ENCODE measurements around the gene MYO1B. TPM values are rescaled to one million over a fixed set of nuclear protein-coding genes. Genes with fewer than 3 reads are reported as not detected.

MYO1B gene
- total RNA-seq, 2 donors from 2014 or later, result 2.4 to 28.5 TPM

- H3K27ac Mint-ChIP-seq, result no peak overlapping the region
- H3K36me3 Mint-ChIP-seq (ENCODE audit: low read depth), result no peaks in the 10 kb centered on the region
- no peaks in the 10 kb centered on the region for H3K9me3 Mint-ChIP-seq
- ATAC-seq (replicated peaks), result no peak
- H3K4me3 Mint-ChIP-seq, result no peak overlapping the region
- H3K27me3 Mint-ChIP-seq, result no peaks in the 10 kb centered on the region
- no peaks in the 10 kb centered on the region for H3K4me1 Mint-ChIP-seq
Measured at GRCh38 chr2:191287820-191288219, 42.6 kb downstream of the MYO1B start.

- no peaks in the 10 kb centered on the region for H3K9me3 Mint-ChIP-seq
- no peaks in the 10 kb centered on the region for H3K27me3 Mint-ChIP-seq
- H3K36me3 Mint-ChIP-seq (ENCODE audit: low read depth), result no peaks in the 10 kb centered on the region
- no peak overlapping the region for H3K27ac Mint-ChIP-seq
- no peaks in the 10 kb centered on the region for H3K4me1 Mint-ChIP-seq
- no peak overlapping the region for H3K4me3 Mint-ChIP-seq
- ATAC-seq (replicated peaks), result no peak
Measured at GRCh38 chr2:191289049-191289448, 43.8 kb downstream of the MYO1B start.

- H3K27ac Mint-ChIP-seq, result no peak overlapping the region
- H3K9me3 Mint-ChIP-seq, result no peaks in the 10 kb centered on the region
- no peaks in the 10 kb centered on the region for H3K27me3 Mint-ChIP-seq
- H3K36me3 Mint-ChIP-seq (ENCODE audit: low read depth), result no peaks in the 10 kb centered on the region
- no peaks in the 10 kb centered on the region for H3K4me1 Mint-ChIP-seq
- no peak overlapping the region for H3K4me3 Mint-ChIP-seq
- no peak for ATAC-seq (replicated peaks)
Measured at GRCh38 chr2:191291471-191291870, 46.3 kb downstream of the MYO1B start.

GRCh38 chr2:191292869-191293268 lies 47.7 kb downstream of the MYO1B start:
- Mint-ChIP-seq H3K9me3 (no peaks in the 10 kb centered on the region), H3K36me3 (ENCODE audit: low read depth) (no peaks in the 10 kb centered on the region), H3K4me1 (no peaks in the 10 kb centered on the region), H3K4me3 (no peak overlapping the region), H3K27ac (no peak overlapping the region), H3K27me3 (no peaks in the 10 kb centered on the region)
- ATAC-seq (replicated peaks), result no peak

GRCh38 chr2:191295088-191295487 lies 49.9 kb downstream of the MYO1B start:
- no peak for ATAC-seq (replicated peaks)

GRCh38 chr2:191296083-191297006 lies 51.1 kb downstream of the MYO1B start:
- H3K9me3 Mint-ChIP-seq, result no peaks in the 10 kb centered on the region
- H3K27me3 Mint-ChIP-seq, result peaks cover 3% of the 10 kb centered on the region
- no peaks in the 10 kb centered on the region for H3K36me3 Mint-ChIP-seq (ENCODE audit: low read depth)
- ATAC-seq (replicated peaks), result no peak
- no peak overlapping the region for H3K4me3 Mint-ChIP-seq
- H3K4me1 Mint-ChIP-seq, result no peaks in the 10 kb centered on the region
- no peak overlapping the region for H3K27ac Mint-ChIP-seq

More at GRCh38 chr2:191295088-191295487, 49.9 kb downstream of the MYO1B start:
- no peak overlapping the region for H3K27ac Mint-ChIP-seq
- no peaks in the 10 kb centered on the region for H3K4me1 Mint-ChIP-seq
- no peaks in the 10 kb centered on the region for H3K36me3 Mint-ChIP-seq (ENCODE audit: low read depth)
- no peak overlapping the region for H3K4me3 Mint-ChIP-seq
- no peaks in the 10 kb centered on the region for H3K27me3 Mint-ChIP-seq
- H3K9me3 Mint-ChIP-seq, result no peaks in the 10 kb centered on the region

- Mint-ChIP-seq H3K27me3 (peaks cover 3% of the 10 kb centered on the region), H3K27ac (no peak overlapping the region), H3K4me1 (no peaks in the 10 kb centered on the region), H3K36me3 (ENCODE audit: low read depth) (no peaks in the 10 kb centered on the region), H3K4me3 (no peak overlapping the region), H3K9me3 (no peaks in the 10 kb centered on the region)
- no peak for ATAC-seq (replicated peaks)
Measured at GRCh38 chr2:191297033-191297432, 51.8 kb downstream of the MYO1B start.

GRCh38 chr2:191298306-191298705 lies 53.1 kb downstream of the MYO1B start:
- Mint-ChIP-seq H3K27me3 (peaks cover 3% of the 10 kb centered on the region), H3K4me3 (no peak overlapping the region), H3K27ac (no peak overlapping the region), H3K9me3 (no peaks in the 10 kb centered on the region), H3K4me1 (no peaks in the 10 kb centered on the region), H3K36me3 (ENCODE audit: low read depth) (no peaks in the 10 kb centered on the region)
- ATAC-seq (replicated peaks), result no peak

- H3K4me1 Mint-ChIP-seq, result no peaks in the 10 kb centered on the region
- no peak overlapping the region for H3K27ac Mint-ChIP-seq
- H3K4me3 Mint-ChIP-seq, result no peak overlapping the region
- H3K36me3 Mint-ChIP-seq (ENCODE audit: low read depth), result no peaks in the 10 kb centered on the region
- no peaks in the 10 kb centered on the region for H3K9me3 Mint-ChIP-seq
- peaks cover 3% of the 10 kb centered on the region for H3K27me3 Mint-ChIP-seq
- ATAC-seq (replicated peaks), result no peak
Measured at GRCh38 chr2:191299010-191299409, 53.8 kb downstream of the MYO1B start.

GRCh38 chr2:191299866-191300265 lies 54.7 kb downstream of the MYO1B start:
- Mint-ChIP-seq H3K9me3 (no peaks in the 10 kb centered on the region), H3K27ac (no peak overlapping the region), H3K4me3 (no peak overlapping the region), H3K36me3 (ENCODE audit: low read depth) (no peaks in the 10 kb centered on the region), H3K27me3 (peaks cover 3% of the 10 kb centered on the region), H3K4me1 (no peaks in the 10 kb centered on the region)
- ATAC-seq (replicated peaks), result no peak

GRCh38 chr2:191301971-191302370 lies 56.8 kb downstream of the MYO1B start:
- H3K4me3 Mint-ChIP-seq, result no peak overlapping the region
- H3K36me3 Mint-ChIP-seq (ENCODE audit: low read depth), result no peaks in the 10 kb centered on the region
- no peaks in the 10 kb centered on the region for H3K9me3 Mint-ChIP-seq
- no peak for ATAC-seq (replicated peaks)
- H3K27me3 Mint-ChIP-seq, result peaks cover 3% of the 10 kb centered on the region
- H3K4me1 Mint-ChIP-seq, result no peaks in the 10 kb centered on the region
- no peak overlapping the region for H3K27ac Mint-ChIP-seq

GRCh38 chr2:191302459-191303139 lies 57.4 kb downstream of the MYO1B start:
- Mint-ChIP-seq H3K4me1 (no peaks in the 10 kb centered on the region), H3K27me3 (peaks cover 3% of the 10 kb centered on the region), H3K4me3 (no peak overlapping the region), H3K9me3 (no peaks in the 10 kb centered on the region), H3K27ac (no peak overlapping the region), H3K36me3 (ENCODE audit: low read depth) (no peaks in the 10 kb centered on the region)
- ATAC-seq (replicated peaks), result no peak

GRCh38 chr2:191303140-191304005 lies 58.2 kb downstream of the MYO1B start:
- ATAC-seq (replicated peaks), result no peak
- H3K36me3 Mint-ChIP-seq (ENCODE audit: low read depth), result no peaks in the 10 kb centered on the region
- H3K27ac Mint-ChIP-seq, result no peak overlapping the region
- peaks cover 3% of the 10 kb centered on the region for H3K27me3 Mint-ChIP-seq
- no peaks in the 10 kb centered on the region for H3K4me1 Mint-ChIP-seq
- H3K9me3 Mint-ChIP-seq, result no peaks in the 10 kb centered on the region
- H3K4me3 Mint-ChIP-seq, result no peak overlapping the region
